Natural killer cell treated with Interleukin-12 subunit alpha and Interleukin-12 subunit beta and Interleukin-15 and Interleukin-18, amount 100 ng/mL, for 72 hours (primary cell): ENCODE results near the gene OXT. TPM values are rescaled to one million over a fixed set of nuclear protein-coding genes. Genes with fewer than 3 reads are reported as not detected.
"Not testable (repeated sequence)": the region's sequence is repeated elsewhere in the genome, so short reads cannot be mapped to it uniquely, and the experiment has no call there.

Experiments
- ATAC-seq, 2 donors: fragments of 150-1000 bp; cut with Tn5 transposase in 1 of 2; sonication (Bioruptor Pico), chemical (Tn5 transposase) in 1 of 2; 2 replicates each; pipeline ENCODE4 v1.10.0; 2021
- DNase-seq: peaks from one replicate; pipeline ENCODE4 v3.0.0; 2022; ENCODE audit warnings: low spot score
- H3K27ac Mint-ChIP-seq, 2 donors: 1 replicate in 1 of 2; 2 replicates in 1 of 2; pipeline ENCODE4 v1.8.0; 2022; ENCODE audit warnings: mixed read lengths in 2 of 2, mild to moderate bottlenecking in 1 of 2, moderate library complexity in 1 of 2
- H3K27me3 Mint-ChIP-seq, 2 donors: 1 replicate in 1 of 2; 2 replicates in 1 of 2; pipeline ENCODE4 v1.8.0; 2022; ENCODE audit warnings: mixed read lengths in 2 of 2
- H3K36me3 Mint-ChIP-seq: one replicate; pipeline ENCODE4 v1.8.0; 2022; ENCODE audit warnings: mixed read lengths
- H3K4me1 Mint-ChIP-seq, 2 donors: 1 replicate in 1 of 2; 2 replicates in 1 of 2; pipeline ENCODE4 v1.8.0; 2022; ENCODE audit warnings: low read depth in 2 of 2, mixed read lengths in 2 of 2, mild to moderate bottlenecking in 1 of 2
- H3K4me3 Mint-ChIP-seq: one replicate; pipeline ENCODE4 v1.8.0; 2022; ENCODE audit warnings: mixed read lengths
- H3K9me3 Mint-ChIP-seq: 2 replicates; pipeline ENCODE4 v1.8.0; 2022; ENCODE audit warnings: mixed read lengths
- total RNA-seq, 2 donors: library from RNA; stranded (reverse); gene quantifications; one replicate each; pipeline ENCODE4 v1.2.3, GENCODE V29; 2022

Gene OXT
- total RNA-seq, 2 donors from 2014 or later = not detected

- ATAC-seq = no peak
- Mint-ChIP-seq H3K4me3 (no peak overlapping the region), H3K4me1 (peaks cover 20 to 23% of the 10 kb centered on the region in 2 donors), H3K27me3 (no peaks in the 10 kb centered on the region), H3K9me3 (no peaks in the 10 kb centered on the region), H3K27ac (peak overlapping the region; percentile 76 to 79), H3K36me3 (peaks cover 11% of the 10 kb centered on the region)
- no peak for DNase-seq
Observed at GRCh38 chr20:3044336-3044965, 27.0 kb upstream of the OXT start.

GRCh38 chr20:3045042-3045815, 26.2 kb upstream of the OXT start:
- H3K4me1 Mint-ChIP-seq = peaks cover 20 to 23% of the 10 kb centered on the region in 2 donors
- DNase-seq (no peak), ATAC-seq (peak; percentile 80 to 84)
- no peaks in the 10 kb centered on the region for H3K27me3 Mint-ChIP-seq
- H3K27ac Mint-ChIP-seq = peak overlapping the region; percentile 76 to 79
- peak overlapping the region; percentile 96 for H3K4me3 Mint-ChIP-seq
- H3K9me3 Mint-ChIP-seq = no peaks in the 10 kb centered on the region
- H3K36me3 Mint-ChIP-seq = peaks cover 11% of the 10 kb centered on the region

GRCh38 chr20:3045816-3046676, 25.4 kb upstream of the OXT start, which contains the start of gene MRPS26:
MRPS26 (plus strand) TSS chr20:3046052; CDS start chr20:3046069, 17 bp downstream.
- H3K4me3 Mint-ChIP-seq = peak within 1 kb of the TSS; percentile 96
- DNase-seq = peak; percentile 89
- H3K27ac Mint-ChIP-seq = peak within 1 kb of the TSS; percentile 76 to 79
- H3K9me3 Mint-ChIP-seq = no peaks in the 10 kb centered on the region
- peaks cover 11% of the 10 kb centered on the region for H3K36me3 Mint-ChIP-seq
- ATAC-seq = peak; percentile 96 to 97
- no peaks in the 10 kb centered on the region for H3K27me3 Mint-ChIP-seq
- H3K4me1 Mint-ChIP-seq = peaks cover 18 to 23% of the 10 kb centered on the region in 2 donors

GRCh38 chr20:3046677-3047462, 24.6 kb upstream of the OXT start:
- H3K4me1 Mint-ChIP-seq = peaks cover 17 to 18% of the 10 kb centered on the region in 2 donors
- peaks cover 7% of the 10 kb centered on the region for H3K36me3 Mint-ChIP-seq
- no peaks in the 10 kb centered on the region for H3K9me3 Mint-ChIP-seq
- H3K4me3 Mint-ChIP-seq = peak overlapping the region; percentile 96
- H3K27me3 Mint-ChIP-seq = no peaks in the 10 kb centered on the region
- DNase-seq = no peak
- no peak for ATAC-seq
- peak overlapping the region in 1 of 2 donors; percentile 17 for H3K27ac Mint-ChIP-seq

- Mint-ChIP-seq H3K4me3 (peak overlapping the region; percentile 96), H3K4me1 (peaks cover 15 to 18% of the 10 kb centered on the region in 2 donors), H3K27me3 (no peaks in the 10 kb centered on the region), H3K27ac (peak overlapping the region in 1 of 2 donors; percentile 17), H3K9me3 (no peaks in the 10 kb centered on the region), H3K36me3 (peaks cover 5% of the 10 kb centered on the region)
- ATAC-seq = no peak
- DNase-seq = no peak
Observed at GRCh38 chr20:3047486-3048419, 23.7 kb upstream of the OXT start.

- Mint-ChIP-seq H3K36me3 (peaks cover 5% of the 10 kb centered on the region), H3K4me3 (no peak overlapping the region), H3K27me3 (no peaks in the 10 kb centered on the region), H3K4me1 (peaks cover 6 to 7% of the 10 kb centered on the region in 2 donors), H3K9me3 (no peaks in the 10 kb centered on the region), H3K27ac (no peak overlapping the region)
- ATAC-seq = no peak
- no peak for DNase-seq
Observed at GRCh38 chr20:3051385-3052019, 19.9 kb upstream of the OXT start.

GRCh38 chr20:3059489-3059888, 11.9 kb upstream of the OXT start:
- no peaks in the 10 kb centered on the region for H3K9me3 Mint-ChIP-seq
- ATAC-seq (peak in 1 of 2 donors; percentile 20), DNase-seq (no peak)
- H3K4me1 Mint-ChIP-seq = no peaks in the 10 kb centered on the region
- no peak overlapping the region for H3K4me3 Mint-ChIP-seq
- no peaks in the 10 kb centered on the region for H3K27me3 Mint-ChIP-seq
- H3K36me3 Mint-ChIP-seq = no peaks in the 10 kb centered on the region
- no peak overlapping the region for H3K27ac Mint-ChIP-seq

GRCh38 chr20:3064119-3064518, 7.3 kb upstream of the OXT start:
- not testable (repeated sequence) for ATAC-seq

GRCh38 chr20:3067139-3068014, 4.0 kb upstream of the OXT start:
- H3K9me3 Mint-ChIP-seq = no peaks in the 10 kb centered on the region
- DNase-seq (no peak), ATAC-seq (no peak)
- no peak overlapping the region for H3K4me3 Mint-ChIP-seq
- no peaks in the 10 kb centered on the region for H3K36me3 Mint-ChIP-seq
- no peak overlapping the region for H3K27ac Mint-ChIP-seq
- peaks cover 9 to 10% of the 10 kb centered on the region in 2 donors for H3K4me1 Mint-ChIP-seq
- H3K27me3 Mint-ChIP-seq = peaks cover 7 to 8% of the 10 kb centered on the region in 2 donors

More at GRCh38 chr20:3064119-3064518, 7.3 kb upstream of the OXT start:
- not testable (repeated sequence) for H3K27ac Mint-ChIP-seq, H3K4me1 Mint-ChIP-seq, H3K36me3 Mint-ChIP-seq, H3K27me3 Mint-ChIP-seq, H3K4me3 Mint-ChIP-seq, H3K9me3 Mint-ChIP-seq, DNase-seq

- DNase-seq (no peak), ATAC-seq (no peak)
- Mint-ChIP-seq H3K27ac (no peak overlapping the region), H3K27me3 (peaks cover 8% of the 10 kb centered on the region in 2 donors), H3K4me1 (peaks cover 9 to 11% of the 10 kb centered on the region in 2 donors), H3K4me3 (no peak overlapping the region), H3K36me3 (no peaks in the 10 kb centered on the region), H3K9me3 (no peaks in the 10 kb centered on the region)
Observed at GRCh38 chr20:3068075-3068474, 3.3 kb upstream of the OXT start.
